Measurements from ENCODE around the gene FAM168A. TPM values are rescaled to one million over a fixed set of nuclear protein-coding genes. Genes with fewer than 3 reads are reported as not detected.

The FAM168A gene
- total RNA-seq, 4 donors from 2014 or later, result 17.5 to 43.4 (median 23.3) TPM

- Histone ChIP-seq H3K36me3 (no peaks in the 10 kb centered on the region), H3K9me3 (no peaks in the 10 kb centered on the region), H3K4me1 (no peaks in the 10 kb centered on the region), H3K4me3 (no peak overlapping the region), H3K27ac (no peak overlapping the region), H3K27me3 (no peaks in the 10 kb centered on the region)
- TF ChIP-seq CTCF (IDR thresholded peaks at IDR 0.05), result no peak
- TF ChIP-seq POLR2AphosphoS5 (IDR thresholded peaks at IDR 0.05), result no peak
- TF ChIP-seq POLR2A (IDR thresholded peaks at IDR 0.05), result no peak
- no peak for TF ChIP-seq EP300 (IDR thresholded peaks at IDR 0.05; ENCODE audit: low read depth)
- 88% methylated on average over 6 of the region's 6 CpGs; no CpG with 5 or more reads in 1 of the 2 donors for WGBS, 2 donors (ENCODE audit: low coverage in 1 of 2)
- no peak for DNase-seq
- in situ Hi-C loops (cut with MboI; ENCODE audit: low pct_ligation_motif_present in 1 of 4, low pct_unique_long_range_greater_than_20kb in 1 of 4, low sequenced_read_pairs in 3 of 4), result loop anchor here in 1 of 4 donors (10.0 kb wide), 1 partner anchor 54 kb away; no protein-coding TSS in a partner anchor
- intact Hi-C loops (cut with DNase I; ENCODE audit: low total_unique reads), result no loop called here
Measured at GRCh38 chr11:73399159-73399590, 198.7 kb downstream of the FAM168A start.

GRCh38 chr11:73398721-73399120, 199.2 kb downstream of the FAM168A start:
- 96% methylated on average over 2 of the region's 2 CpGs; no CpG with 5 or more reads in 1 of the 2 donors for WGBS, 2 donors (ENCODE audit: low coverage in 1 of 2)
- in situ Hi-C loops (cut with MboI; ENCODE audit: low pct_ligation_motif_present in 1 of 4, low pct_unique_long_range_greater_than_20kb in 1 of 4, low sequenced_read_pairs in 3 of 4) (loop anchor here in 1 of 4 donors (10.0 kb wide), 1 partner anchor 54 kb away; no protein-coding TSS in a partner anchor), intact Hi-C loops (cut with DNase I; ENCODE audit: low total_unique reads) (no loop called here)
- Histone ChIP-seq H3K36me3 (no peaks in the 10 kb centered on the region), H3K9me3 (no peaks in the 10 kb centered on the region), H3K4me3 (no peak overlapping the region), H3K27ac (no peak overlapping the region), H3K4me1 (no peaks in the 10 kb centered on the region), H3K27me3 (no peaks in the 10 kb centered on the region)
- DNase-seq, result no peak
- TF ChIP-seq CTCF (IDR thresholded peaks at IDR 0.05) (no peak), POLR2AphosphoS5 (IDR thresholded peaks at IDR 0.05) (no peak), EP300 (IDR thresholded peaks at IDR 0.05; ENCODE audit: low read depth) (no peak), POLR2A (IDR thresholded peaks at IDR 0.05) (no peak)

- H3K27me3 ChIP-seq, result no peaks in the 10 kb centered on the region
- no peak for TF ChIP-seq POLR2AphosphoS5 (IDR thresholded peaks at IDR 0.05)
- no peak for TF ChIP-seq POLR2A (IDR thresholded peaks at IDR 0.05)
- no peak for TF ChIP-seq EP300 (IDR thresholded peaks at IDR 0.05; ENCODE audit: low read depth)
- no peak for TF ChIP-seq CTCF (IDR thresholded peaks at IDR 0.05)
- in situ Hi-C loops (cut with MboI; ENCODE audit: low pct_ligation_motif_present in 1 of 4, low pct_unique_long_range_greater_than_20kb in 1 of 4, low sequenced_read_pairs in 3 of 4) (loop anchor here in 1 of 4 donors (10.0 kb wide), 1 partner anchor 53 kb away; no protein-coding TSS in a partner anchor), intact Hi-C loops (cut with DNase I; ENCODE audit: low total_unique reads) (no loop called here)
- H3K27ac ChIP-seq, result no peak overlapping the region
- no peaks in the 10 kb centered on the region for H3K9me3 ChIP-seq
- no peaks in the 10 kb centered on the region for H3K4me1 ChIP-seq
- no peak overlapping the region for H3K4me3 ChIP-seq
- no peak for DNase-seq
- no peaks in the 10 kb centered on the region for H3K36me3 ChIP-seq
- WGBS, 2 donors (ENCODE audit: low coverage in 1 of 2), result 70% methylated on average over 5 of the region's 5 CpGs; no CpG with 5 or more reads in 1 of the 2 donors
Measured at GRCh38 chr11:73398132-73398526, 199.8 kb downstream of the FAM168A start.

- Histone ChIP-seq H3K27me3 (no peaks in the 10 kb centered on the region), H3K9me3 (no peaks in the 10 kb centered on the region), H3K4me3 (no peak overlapping the region), H3K36me3 (no peaks in the 10 kb centered on the region), H3K27ac (no peak overlapping the region), H3K4me1 (no peaks in the 10 kb centered on the region)
- no peak for DNase-seq
- in situ Hi-C loops (cut with MboI; ENCODE audit: low pct_ligation_motif_present in 1 of 4, low pct_unique_long_range_greater_than_20kb in 1 of 4, low sequenced_read_pairs in 3 of 4), result loop anchor here in 1 of 4 donors (10.0 kb wide), 1 partner anchor 53 kb away; no protein-coding TSS in a partner anchor
- TF ChIP-seq CTCF (IDR thresholded peaks at IDR 0.05) (no peak), POLR2A (IDR thresholded peaks at IDR 0.05) (no peak), EP300 (IDR thresholded peaks at IDR 0.05; ENCODE audit: low read depth) (no peak), POLR2AphosphoS5 (IDR thresholded peaks at IDR 0.05) (no peak)
- 86% methylated on average over 8 of the region's 8 CpGs; no CpG with 5 or more reads in 1 of the 2 donors for WGBS, 2 donors (ENCODE audit: low coverage in 1 of 2)
- intact Hi-C loops (cut with DNase I; ENCODE audit: low total_unique reads), result no loop called here
Measured at GRCh38 chr11:73397468-73398131, 200.3 kb downstream of the FAM168A start.
